Tibial artery (tissue), 4 donors: ENCODE data around the gene SBDS.
"Not testable (repeated sequence)": the region's sequence is repeated elsewhere in the genome, so short reads cannot be mapped to it uniquely, and the experiment has no call there.

Experiments used
- DNase-seq, 2 donors: peaks; one replicate each; pipeline ENCODE4 v3.0.0-alpha.2; 2019
- H3K27ac ChIP-seq, 2 donors: fragments of 200-600 bp; sonication (generic) in 1 of 2; 1 replicate in 1 of 2; 2 replicates in 1 of 2; pipeline ENCODE4 v1.5.1; 2018 to 2019; ENCODE audit warnings: mild to moderate bottlenecking in 1 of 2
- H3K27me3 ChIP-seq, 2 donors: fragments of 200-600 bp; sonication (generic) in 1 of 2; one replicate each; pipeline versions ENCODE4 v1.5.1 to v1.6.0; 2016 to 2019
- H3K36me3 ChIP-seq, 3 donors: fragments of 200-600 bp; sonication (generic) in 2 of 3; one replicate each; pipeline ENCODE4 v1.5.1; 2016 to 2019; ENCODE audit warnings: mild to moderate bottlenecking in 2 of 3
- H3K4me1 ChIP-seq, 4 donors: fragments of 200-600 bp; sonication (generic) in 2 of 4; 1 replicate in 3 of 4; 2 replicates in 1 of 4; pipeline ENCODE4 v1.5.1; 2016 to 2019
- H3K4me3 ChIP-seq, 2 donors: fragments of 200-600 bp; sonication (generic) in 1 of 2; 1 replicate in 1 of 2; 2 replicates in 1 of 2; pipeline ENCODE4 v1.5.1; 2018 to 2019; ENCODE audit warnings: mild to moderate bottlenecking in 2 of 2
- H3K9me3 ChIP-seq, 3 donors: fragments of 200-600 bp; sonication (generic) in 1 of 3; one replicate each; pipeline ENCODE4 v1.5.1; 2016 to 2019
- CTCF ChIP-seq, 2 experiments: fragments of 200-600 bp in 1 of 2; fragments of 450-650 bp in 1 of 2; IDR thresholded peaks; one replicate each; pipeline ENCODE4 v1.5.1; 2017 to 2019; ENCODE audit warnings: antibody characterized with exemption in 2 of 2, mild to moderate bottlenecking in 1 of 2, moderate library complexity in 1 of 2
- intact Hi-C: fragments of 100-400 bp; cut with DNase I; formaldehyde crosslinking; loops from one replicate; pipeline ENCODE4 v1.15.0; 2023; ENCODE audit warnings: low total_unique reads

SBDS gene

DNA sequence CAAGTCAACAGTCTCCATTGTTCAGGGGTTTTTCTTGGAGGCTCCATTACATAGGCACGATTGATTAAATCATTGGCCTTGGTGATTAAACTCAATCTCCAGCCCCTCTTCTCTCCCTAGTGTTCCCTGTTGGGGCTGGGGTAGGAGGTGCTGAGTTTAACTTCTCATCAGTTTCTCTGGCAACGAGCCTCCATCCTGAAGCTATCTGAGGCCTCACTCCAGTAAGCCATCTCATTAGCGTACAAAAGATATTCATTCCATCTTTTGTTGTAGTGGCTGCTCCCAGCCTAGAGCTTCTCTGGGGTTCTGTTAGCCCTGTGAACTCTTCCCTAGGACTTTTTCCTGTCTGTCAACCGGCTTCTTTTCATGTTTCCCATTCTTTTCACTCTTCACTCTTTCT is 12.9 kb upstream of the SBDS start:
- Histone ChIP-seq H3K4me1 (no peaks in the 10 kb centered on the region), H3K27ac (no peak overlapping the region), H3K4me3 (no peak overlapping the region), H3K36me3 (peaks cover 43 to 81% (median 62%) of the 10 kb centered on the region in 3 donors), H3K9me3 (no peaks in the 10 kb centered on the region), H3K27me3 (no peaks in the 10 kb centered on the region)
- TF ChIP-seq CTCF (IDR thresholded peaks at IDR 0.05): no peak
- intact Hi-C loops: no loop called here
- no peak for DNase-seq

DNA sequence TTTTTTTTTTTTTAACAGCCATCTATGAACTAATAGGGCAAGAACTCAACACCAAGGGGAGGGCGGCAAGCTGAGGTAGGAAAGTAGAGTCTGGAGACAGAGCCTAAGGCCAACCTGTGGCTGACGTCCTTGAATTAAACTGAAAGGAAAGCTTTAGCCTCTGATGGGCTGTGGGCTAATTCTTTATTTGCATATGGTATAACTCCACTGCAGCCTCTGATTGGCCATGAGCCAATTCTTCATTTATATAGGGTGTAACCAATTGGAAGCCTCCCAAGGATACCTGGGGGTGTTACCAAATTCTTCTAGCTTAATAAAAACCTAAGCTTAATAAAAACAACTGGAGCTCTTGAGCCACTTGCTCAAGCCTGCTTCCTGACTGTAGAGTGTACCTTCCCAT is 11.6 kb upstream of the SBDS start:
- H3K27ac ChIP-seq: no peak overlapping the region
- H3K4me1 ChIP-seq: no peaks in the 10 kb centered on the region
- no peak for TF ChIP-seq CTCF (IDR thresholded peaks at IDR 0.05)
- H3K9me3 ChIP-seq: no peaks in the 10 kb centered on the region
- peaks cover 36 to 76% (median 57%) of the 10 kb centered on the region in 3 donors for H3K36me3 ChIP-seq
- no peak for DNase-seq
- intact Hi-C loops: no loop called here
- H3K4me3 ChIP-seq: no peak overlapping the region
- H3K27me3 ChIP-seq: no peaks in the 10 kb centered on the region

GRCh38 chr7:67004145-67004544 is 8.8 kb upstream of the SBDS start:
- H3K27me3 ChIP-seq, H3K9me3 ChIP-seq, H3K27ac ChIP-seq, DNase-seq, intact Hi-C loops, H3K4me1 ChIP-seq, H3K4me3 ChIP-seq: not testable (repeated sequence)
- H3K36me3 ChIP-seq: peaks cover 10 to 59% (median 36%) of the 10 kb centered on the region in 3 donors

DNA sequence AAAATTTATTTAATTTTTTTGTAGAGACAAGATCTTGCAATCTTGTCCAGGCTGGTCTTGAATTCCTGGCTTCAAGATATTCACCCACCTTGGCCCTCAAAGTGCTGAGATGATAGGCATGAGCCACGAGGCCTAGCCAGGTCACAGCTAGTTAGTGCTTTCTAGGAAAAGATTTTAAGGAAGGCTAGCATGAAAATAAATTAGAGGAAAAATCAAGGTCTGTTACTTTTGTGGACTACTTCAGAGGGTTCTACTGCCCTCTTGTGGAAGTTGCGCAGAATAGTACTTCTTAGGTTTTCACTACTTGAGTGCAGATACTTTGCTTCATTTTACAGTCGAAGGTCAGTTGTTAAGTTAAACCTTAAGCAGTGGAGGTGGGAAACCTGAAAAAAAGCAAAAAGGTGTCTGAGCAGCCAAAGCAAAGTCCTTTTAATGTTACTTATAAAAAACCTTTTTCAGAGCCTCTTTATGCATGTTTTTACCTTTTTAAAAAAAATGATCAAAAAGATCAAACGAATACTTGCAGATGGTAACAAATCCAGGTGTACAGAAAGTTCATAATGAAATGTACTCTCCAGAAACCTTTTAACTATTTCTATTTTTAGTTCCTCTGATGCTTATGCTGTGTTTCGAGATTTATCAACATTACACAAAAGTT is 5.3 kb upstream of the SBDS start:
- H3K27me3 ChIP-seq, H3K4me3 ChIP-seq, H3K9me3 ChIP-seq, intact Hi-C loops, H3K4me1 ChIP-seq, DNase-seq, H3K27ac ChIP-seq: not testable (repeated sequence)
- TF ChIP-seq CTCF (IDR thresholded peaks at IDR 0.05): peak in 1 of 2 experiments; percentile 39
- H3K36me3 ChIP-seq: peaks cover 0 to 32% (median 14%) of the 10 kb centered on the region in 3 donors

DNA sequence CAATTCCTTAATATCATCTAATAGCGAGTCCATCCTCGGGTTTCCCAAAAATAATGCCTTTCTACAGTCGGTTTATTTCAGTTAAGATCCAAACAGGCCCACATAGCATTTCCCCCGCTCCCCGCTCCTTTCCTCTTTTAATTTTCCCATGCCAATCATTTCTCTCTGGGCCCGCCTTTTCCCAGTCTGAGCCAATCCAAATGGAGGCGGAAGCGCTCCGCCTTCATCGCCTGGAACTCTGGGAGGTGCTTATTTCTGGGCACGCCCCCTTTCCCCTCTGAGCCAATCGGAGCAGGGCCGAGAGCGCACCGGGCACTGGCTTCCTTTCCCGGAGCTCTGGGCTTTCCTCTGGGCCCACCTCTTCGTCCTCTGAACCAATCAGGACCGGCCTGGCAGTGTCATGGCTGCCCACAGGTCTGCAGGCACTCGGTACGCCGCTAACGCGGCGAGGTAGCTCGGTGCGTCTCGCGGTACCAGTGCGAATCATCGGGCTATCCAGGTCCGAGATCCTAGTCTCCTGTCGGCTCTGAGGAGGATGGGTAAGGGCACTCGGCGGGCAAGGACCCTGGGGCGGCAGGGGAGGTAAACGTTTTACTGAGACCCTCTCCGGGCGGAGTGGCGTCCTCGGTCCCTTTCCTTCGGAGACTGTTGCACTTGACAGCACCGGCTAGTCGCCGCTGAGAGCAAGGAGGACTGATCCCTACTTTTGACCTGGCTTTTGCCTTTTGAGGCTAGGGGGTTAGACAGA is 1.2 kb upstream of the SBDS start, which contains the start of gene TYW1:
TSS of gene TYW1 (plus strand) at position 390 of the 748 bp plus-strand sequence. CDS start at position 536, 146 bp downstream.
- H3K9me3 ChIP-seq: not testable (repeated sequence)
- intact Hi-C loops: loop anchor here (5.0 to 10.0 kb wide), 3 partner anchors 152 to 342 kb away; partner anchors contain the start of gene RABGEF1
- H3K36me3 ChIP-seq: peaks cover 21 to 38% (median 28%) of the 10 kb centered on the region in 3 donors

GRCh38 chr7:66994691-66995049 is 716 bp downstream of the SBDS start:
- Histone ChIP-seq H3K27ac (peak overlapping the region; percentile 99 to 100), H3K36me3 (peaks cover 40 to 51% (median 47%) of the 10 kb centered on the region in 3 donors), H3K4me1 (peaks cover 0 to 40% (median 26%) of the 10 kb centered on the region in 4 donors), H3K4me3 (peak overlapping the region; percentile 96)
- intact Hi-C loops: loop anchor here (5.0 to 10.0 kb wide), 3 partner anchors 150 to 340 kb away; partner anchors contain the start of gene RABGEF1
- H3K9me3 ChIP-seq, H3K27me3 ChIP-seq: not testable (repeated sequence)
- TF ChIP-seq CTCF (IDR thresholded peaks at IDR 0.05): peak; percentile 13 to 21
- peak; percentile 64 to 89 for DNase-seq

More for the DNA sequence above, 1.2 kb upstream of the SBDS start, which contains the start of gene TYW1:
- H3K4me3 ChIP-seq: peak within 1 kb of the TSS; percentile 96
- peak within 1 kb of the TSS; percentile 78 to 100 for H3K27ac ChIP-seq
- H3K4me1 ChIP-seq: peaks cover 0 to 36% (median 26%) of the 10 kb centered on the region in 4 donors
- H3K27me3 ChIP-seq: not testable (repeated sequence)
- peak; percentile 99 for DNase-seq

DNA sequence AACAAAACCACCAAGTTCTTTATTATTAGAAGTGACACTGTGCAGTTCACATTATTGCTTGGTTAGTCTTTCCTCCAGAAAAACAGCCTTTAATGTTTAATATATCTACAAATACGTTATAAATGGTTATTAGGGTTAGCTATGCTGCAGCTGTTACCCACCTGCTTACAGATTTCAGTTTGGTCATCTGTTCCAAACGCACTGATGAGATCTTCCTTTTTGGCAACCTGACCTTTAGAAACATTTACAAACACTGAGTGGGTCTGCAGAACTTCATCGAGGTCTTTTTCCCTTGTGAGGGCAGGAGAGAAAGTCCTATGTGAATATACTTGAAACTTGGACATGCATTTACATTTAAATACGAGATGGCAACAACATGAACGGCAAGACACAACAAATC is 1.3 kb downstream of the SBDS start:
- peak overlapping the region; percentile 96 for H3K4me3 ChIP-seq
- intact Hi-C loops: loop anchor here (10.0 kb wide), 2 partner anchors 149 to 339 kb away; no protein-coding TSS in a partner anchor
- not testable (repeated sequence) for DNase-seq, H3K9me3 ChIP-seq, H3K27me3 ChIP-seq
- H3K36me3 ChIP-seq: peaks cover 46 to 50% (median 49%) of the 10 kb centered on the region in 3 donors
- peak overlapping the region; percentile 99 to 100 for H3K27ac ChIP-seq
- H3K4me1 ChIP-seq: peaks cover 0 to 40% (median 26%) of the 10 kb centered on the region in 4 donors

DNA sequence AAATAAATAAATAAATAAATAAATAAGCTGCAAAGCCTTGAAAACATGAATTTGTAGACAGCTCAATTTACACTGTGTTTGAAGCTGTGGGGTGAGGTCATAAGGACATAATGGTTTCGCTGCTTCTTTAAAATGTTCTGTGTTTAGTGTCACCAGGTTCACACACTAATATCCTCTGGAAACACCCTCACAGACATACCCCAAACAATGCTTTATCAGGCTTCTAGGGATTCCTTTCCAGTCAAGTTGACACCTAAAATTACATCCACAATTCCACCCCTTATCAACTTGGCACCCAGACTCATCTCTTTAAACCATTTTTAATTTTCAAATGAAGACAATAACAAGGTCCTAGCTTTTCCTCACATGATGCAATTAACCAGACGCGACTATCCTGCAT is 5.8 kb downstream of the SBDS start:
- not testable (repeated sequence) for DNase-seq, H3K4me3 ChIP-seq, H3K27me3 ChIP-seq, H3K27ac ChIP-seq, H3K9me3 ChIP-seq
- intact Hi-C loops: loop anchor here (5.0 kb wide), 1 partner anchor 67 kb away; the partner anchor contains the start of gene TMEM248
- H3K36me3 ChIP-seq: peaks cover 71 to 77% (median 73%) of the 10 kb centered on the region in 3 donors
- H3K4me1 ChIP-seq: peaks cover 0 to 32% (median 21%) of the 10 kb centered on the region in 4 donors

- H3K4me3 ChIP-seq, H3K27me3 ChIP-seq, intact Hi-C loops: not testable (repeated sequence)
These were observed 15.1 kb downstream of the SBDS start for GRCh38 chr7:66980336-66980735.

More at GRCh38 chr7:66980336-66980735, 15.1 kb downstream of the SBDS start:
- not testable (repeated sequence) for H3K27ac ChIP-seq, H3K9me3 ChIP-seq, H3K4me1 ChIP-seq, H3K36me3 ChIP-seq, DNase-seq
